H1 (cell line): Measurements from ENCODE around the gene PSMC3IP. TPM values are rescaled to one million over a fixed set of nuclear protein-coding genes. Genes with fewer than 3 reads are reported as not detected.

Source experiments
- CTCF ChIA-PET: fragments of 300-600 bp; sonication (Branson Sonifier 250); formaldehyde crosslinking; loops from one replicate; lab custom pipeline; 2021; ENCODE audit not compliant: partially characterized antibody; lab: Charles Lee
- POLR2A ChIA-PET: fragments of 300-600 bp; sonication (Branson Sonifier 250); formaldehyde crosslinking; loops from one replicate; lab custom pipeline; 2021; ENCODE audit warnings: inconsistent platforms; ENCODE audit not compliant: partially characterized antibody; lab: Charles Lee
- DNase-seq, 2 experiments: peaks; one replicate each; pipeline versions ENCODE4 v3.0.0 to v3.0.0-alpha.2; 2010 to 2022; ENCODE audit warnings: low spot score in 2 of 2, low read depth in 1 of 2, mixed read lengths in 1 of 2
- FAIRE-seq: peaks from 2 replicates; lab custom pipeline; 2011; peaks lifted over from hg19 to GRCh38; lab: Jason Lieb, UNC
- H2AFZ ChIP-seq: 2 replicates; pipeline ENCODE4 v1.8.1; 2012; ENCODE audit warnings: low read length, inconsistent platforms
- H2AK5ac ChIP-seq: 2 replicates; pipeline ENCODE4 v1.6.1; 2013; ENCODE audit warnings: low read depth, low read length
- H2BK120ac ChIP-seq: replicated peaks from 2 replicates; pipeline ENCODE3; 2013; ENCODE audit warnings: low read depth, low read length, inconsistent platforms
- H2BK12ac ChIP-seq: 2 replicates; pipeline ENCODE4 v1.6.1; 2013; ENCODE audit warnings: low read depth, low read length
- H2BK15ac ChIP-seq: 2 replicates; pipeline ENCODE4 v1.6.1; 2013; ENCODE audit warnings: low read length
- H2BK20ac ChIP-seq: 2 replicates; pipeline ENCODE4 v1.6.1; 2013; ENCODE audit warnings: low read length
- H2BK5ac ChIP-seq: 2 replicates; pipeline ENCODE4 v1.6.1; 2013; ENCODE audit warnings: low read depth, low read length
- H3K14ac ChIP-seq: 2 replicates; pipeline ENCODE4 v1.6.1; 2013; ENCODE audit warnings: inconsistent platforms; ENCODE audit not compliant: insufficient read length
- H3K18ac ChIP-seq: 2 replicates; pipeline ENCODE4 v1.6.1; 2013; ENCODE audit warnings: low read length; ENCODE audit errors: extremely low read depth
- H3K23ac ChIP-seq: 2 replicates; pipeline ENCODE4 v1.6.1; 2013; ENCODE audit warnings: inconsistent platforms; ENCODE audit not compliant: insufficient read length
- H3K23me2 ChIP-seq: 2 replicates; pipeline ENCODE4 v1.6.1; 2013; ENCODE audit warnings: low read depth, low read length
- H3K27ac ChIP-seq: 2 replicates; pipeline ENCODE4 v1.6.1; 2011; ENCODE audit warnings: low read depth, low read length, inconsistent platforms
- H3K27me3 ChIP-seq, 4 experiments: replicated peaks in 1 of 4; 1 replicate in 1 of 4; 2 replicates in 3 of 4; pipeline versions ENCODE4 v1.6.1 to v1.8.1; 2011 to 2013; ENCODE audit warnings: low read length in 3 of 4, mild to moderate bottlenecking in 3 of 4, inconsistent platforms in 2 of 4, mixed read lengths in 2 of 4, moderate library complexity in 1 of 4; ENCODE audit not compliant: control insufficient read depth in 3 of 4, insufficient read depth in 3 of 4; ENCODE audit errors: extremely low read depth in 1 of 4
- H3K36me3 ChIP-seq, 4 experiments: 2 replicates each; pipeline versions ENCODE4 v1.6.1 to v1.8.1; 2011 to 2013; ENCODE audit warnings: mild to moderate bottlenecking in 4 of 4, low read length in 3 of 4, moderate library complexity in 2 of 4, control low read depth in 1 of 4, inconsistent platforms in 1 of 4; ENCODE audit not compliant: insufficient read depth in 4 of 4, control insufficient read depth in 2 of 4
- H3K4ac ChIP-seq: replicated peaks from 2 replicates; pipeline ENCODE3; 2013; ENCODE audit warnings: low read length, low read depth, mixed read lengths, inconsistent platforms; ENCODE audit not compliant: insufficient read length
- H3K4me1 ChIP-seq, 4 experiments: replicated peaks in 1 of 4; 1 replicate in 1 of 4; 2 replicates in 3 of 4; pipeline versions ENCODE4 v1.6.1 to v1.8.1; 2011 to 2013; ENCODE audit warnings: low read length in 3 of 4, inconsistent platforms in 2 of 4, mixed read lengths in 1 of 4; ENCODE audit not compliant: insufficient read depth in 4 of 4, control insufficient read depth in 3 of 4
- H3K4me2 ChIP-seq, 2 experiments: 2 replicates each; pipeline versions ENCODE4 v1.6.1 to v1.8.1; 2011 to 2013; ENCODE audit warnings: low read depth in 2 of 2, low read length in 2 of 2, control low read depth in 1 of 2, inconsistent platforms in 1 of 2, mild to moderate bottlenecking in 1 of 2; ENCODE audit not compliant: insufficient read depth in 1 of 2
- H3K4me3 ChIP-seq, 4 experiments: fragments of 200-600, 300-600 bp in 1 of 4; sonication (generic), shearing (Covaris generic), sonication (Bioruptor Twin) in 1 of 4; 2 replicates each; pipeline versions ENCODE4 v1.5.1 to v1.8.1; 2011 to 2016; ENCODE audit warnings: low read length in 4 of 4, low read depth in 3 of 4, control low read depth in 2 of 4, inconsistent platforms in 2 of 4, mild to moderate bottlenecking in 2 of 4, mixed read lengths in 1 of 4, moderate library complexity in 1 of 4; ENCODE audit not compliant: insufficient read depth in 2 of 4; ENCODE audit errors: extremely low read depth in 1 of 4
- H3K56ac ChIP-seq: replicated peaks from 2 replicates; pipeline ENCODE3; 2013; ENCODE audit warnings: low read depth, mild to moderate bottlenecking, mixed read lengths, low read length, inconsistent platforms; ENCODE audit not compliant: insufficient read length
- H3K79me1 ChIP-seq: 2 replicates; pipeline ENCODE4 v1.6.1; 2013; ENCODE audit warnings: low read depth, low read length, control low read depth
- H3K79me2 ChIP-seq, 2 experiments: 2 replicates each; pipeline versions ENCODE4 v1.6.1 to v1.8.1; 2012 to 2013; ENCODE audit warnings: low read length in 2 of 2, mild to moderate bottlenecking in 2 of 2, inconsistent platforms in 1 of 2; ENCODE audit not compliant: insufficient read depth in 2 of 2, control insufficient read depth in 1 of 2
- H3K9ac ChIP-seq, 4 experiments: replicated peaks in 1 of 4; 1 replicate in 1 of 4; 2 replicates in 3 of 4; pipeline versions ENCODE4 v1.6.1 to v1.8.1; 2011 to 2013; ENCODE audit warnings: low read depth in 3 of 4, low read length in 3 of 4, control low read depth in 2 of 4, mild to moderate bottlenecking in 2 of 4, moderate library complexity in 2 of 4, inconsistent platforms in 1 of 4; ENCODE audit errors: extremely low read depth in 1 of 4
- H3K9me3 ChIP-seq, 2 experiments: 2 replicates each; pipeline versions ENCODE4 v1.6.1 to v1.8.1; 2012 to 2013; ENCODE audit warnings: mild to moderate bottlenecking in 2 of 2, moderate library complexity in 2 of 2, control low read depth in 1 of 2, inconsistent platforms in 1 of 2, low read depth in 1 of 2, low read length in 1 of 2, mixed read lengths in 1 of 2; ENCODE audit not compliant: insufficient read depth in 2 of 2
- H4K20me1 ChIP-seq, 2 experiments: replicated peaks in 1 of 2; 2 replicates each; pipeline versions ENCODE3 to v1.8.1; 2011 to 2013; ENCODE audit warnings: inconsistent platforms in 2 of 2, low read length in 2 of 2, mild to moderate bottlenecking in 1 of 2; ENCODE audit not compliant: insufficient read depth in 2 of 2, control insufficient read depth in 1 of 2
- H4K5ac ChIP-seq: 2 replicates; pipeline ENCODE4 v1.6.1; 2013; ENCODE audit warnings: low read length, low read depth, mixed read lengths, inconsistent platforms; ENCODE audit not compliant: insufficient read length
- H4K8ac ChIP-seq: 2 replicates; pipeline ENCODE4 v1.8.0; 2013; ENCODE audit warnings: mild to moderate bottlenecking, moderate library complexity, low read length, inconsistent platforms; ENCODE audit not compliant: insufficient read depth; ENCODE audit errors: extremely low read depth
- H4K91ac ChIP-seq: replicated peaks from 2 replicates; pipeline ENCODE3; 2013; ENCODE audit warnings: low read length, mixed read lengths, inconsistent platforms; ENCODE audit not compliant: insufficient read length
- BCL11A ChIP-seq, 2 experiments: IDR thresholded peaks; one replicate each; pipeline ENCODE4 v1.6.1; 2011; ENCODE audit warnings: low read depth in 2 of 2, low read length in 2 of 2, mild to moderate bottlenecking in 2 of 2
- FOSL1 ChIP-seq: IDR thresholded peaks from 2 replicates; pipeline ENCODE4 v1.6.1; 2011; ENCODE audit warnings: mild to moderate bottlenecking, low read depth, low read length, moderate library complexity; ENCODE audit not compliant: insufficient read depth
- SUZ12 ChIP-seq: fragments of 200-600 bp; sonication (generic); IDR thresholded peaks from 2 replicates; pipeline ENCODE4 v1.6.1; 2012; ENCODE audit warnings: mild to moderate bottlenecking, inconsistent platforms, low read length, moderate library complexity, mixed read lengths
- TCF12 ChIP-seq: IDR thresholded peaks from 2 replicates; pipeline ENCODE4 v1.6.1; 2011; ENCODE audit warnings: low read depth, mild to moderate bottlenecking, low read length
- WGBS, 2 experiments: shearing (Covaris generic) in 1 of 2; methylation state at CpG; one replicate each; pipeline versions ENCODE4 v1.1.6 to v1.1.7; 2013 to 2015; ENCODE audit warnings: low lambda C conversion rate in 2 of 2, mixed read lengths in 2 of 2, inconsistent platforms in 1 of 2, low coverage in 1 of 2, missing lambda C conversion rate in 1 of 2; ENCODE audit not compliant: insufficient replicate concordance in 2 of 2, insufficient coverage in 1 of 2, insufficient read length in 1 of 2; ENCODE audit errors: extremely low coverage in 1 of 2, missing lambda C conversion rate in 1 of 2; 5-methylcytosine and 5-hydroxymethylcytosine counted together
- polyA plus RNA-seq, 7 experiments: library from polyadenylated mRNA; depleted of rRNA in 3 of 7; stranded (reverse) in 5 of 7; unstranded in 2 of 7; fragments of >200 nt in 5 of 7; fragments of 200-250 nt in 2 of 7; gene quantifications; 1 replicate in 5 of 7; 2 replicates in 1 of 7; 4 replicates in 1 of 7; pipeline versions ENCODE4 v1.2.1 to v1.2.3, GENCODE V29; 2011 to 2013; ENCODE audit warnings: missing spikeins in 2 of 7, mixed read lengths in 2 of 7
- total RNA-seq: library from RNA; stranded (reverse); fragmentation: NEBNext Ultra II Directional; extraction: Animal tissue kit (Norgen Biotek cat#: 25700); gene quantifications from 2 replicates; pipeline ENCODE4 v1.2.1, GENCODE V29; 2021

PSMC3IP gene
- total and polyA plus RNA-seq, 2 of the 8 experiments (the other 6 are each of a cell fraction or from before 2014, with no cell fraction given), result 11.5 to 21.9 TPM

GRCh38 chr17:42566215-42566882 lies 11.2 kb downstream of the PSMC3IP start:
- no peak overlapping the region for H3K56ac ChIP-seq
- H3K23ac ChIP-seq, result no peak overlapping the region
- peaks cover 9 to 22% of the 10 kb centered on the region in 2 experiments; a peak in 3 of 4 replicates for H3K79me2 ChIP-seq
- peaks cover 18% of the 10 kb centered on the region for H3K23me2 ChIP-seq
- H2BK5ac ChIP-seq, result peak overlapping the region; percentile 92
- DNase-seq, result no peak
- 67% methylated on average over 28 of the region's 28 CpGs; no CpG with 5 or more reads in 1 of the 2 experiments for WGBS, 2 experiments
- H2AK5ac ChIP-seq, result no peak overlapping the region
- peak overlapping the region in 2 of 4 experiments; percentile 56 to 60; a peak in 4 of 7 replicates for H3K9ac ChIP-seq
- H2BK20ac ChIP-seq, result no peak overlapping the region
- peak overlapping the region; percentile 45 for H3K27ac ChIP-seq
- H3K18ac ChIP-seq, result no peak overlapping the region
- H3K27me3 ChIP-seq, result no peaks in the 10 kb centered on the region
- H3K9me3 ChIP-seq, result no peaks in the 10 kb centered on the region
- peak overlapping the region; percentile 44 to 81 (median 74); a peak in 7 of 8 replicates for H3K4me3 ChIP-seq
- H3K4me2 ChIP-seq, result peak overlapping the region; percentile 71 to 74
- CTCF ChIA-PET, result interaction anchor here (1.0 to 3.9 kb wide), 5 partner anchors 11 to 48 kb away, joined by 3 to 22 read pairs (median 4); partner anchors contain the start of genes HSD17B1 and PSMC3IP
- H2BK120ac ChIP-seq, result no peak overlapping the region
- no peak overlapping the region for H3K14ac ChIP-seq
- H2BK12ac ChIP-seq, result peak overlapping the region; percentile 29
- POLR2A ChIA-PET, result interaction anchor here (0.8 to 8.1 kb wide), 7 partner anchors 10 to 411 kb away, joined by 3 to 74 read pairs (median 6); partner anchors contain the start of genes HSD17B1, PLEKHH3, PSMC3IP and RETREG3
- H3K79me1 ChIP-seq, result peaks cover 17% of the 10 kb centered on the region
- TF ChIP-seq FOSL1 (no peak), BCL11A (IDR thresholded peaks at IDR 0.05; ENCODE audit: low read depth in 2 of 2, low read length in 2 of 2) (no peak), SUZ12 (no peak), TCF12 (no peak)
- peak overlapping the region; percentile 37 for H4K5ac ChIP-seq
- peaks cover 0 to 1% of the 10 kb centered on the region in 2 experiments for H4K20me1 ChIP-seq
- peaks cover 15 to 35% (median 32%) of the 10 kb centered on the region in 4 experiments for H3K36me3 ChIP-seq
- H4K91ac ChIP-seq, result peak overlapping the region; percentile 81
- peak overlapping the region; percentile 71 for H3K4ac ChIP-seq
- peak overlapping the region; percentile 82 for H4K8ac ChIP-seq
- H2AFZ ChIP-seq, result no peak overlapping the region
- peaks cover 0 to 21% (median 9%) of the 10 kb centered on the region in 4 experiments; a peak in 5 of 7 replicates for H3K4me1 ChIP-seq
- no peak overlapping the region for H2BK15ac ChIP-seq
- FAIRE-seq, result no peak
